HL-60 (cell line): ENCODE measurements around the gene C5orf24.
A peak's percentile ranks its signal among the peaks of the same experiment; 100 is the strongest.

Experiments
- DNase-seq, 2 experiments: peaks; one replicate each; pipeline ENCODE4 v3.0.0-alpha.2; 2010 to 2020; ENCODE audit warnings: low read depth in 1 of 2, low spot score in 1 of 2
- H3K27ac ChIP-seq: fragments of 250-450 bp; sonication (Bioruptor Pico); replicated peaks from 2 replicates; pipeline ENCODE4 v1.5.1; 2020; ENCODE audit warnings: mild to moderate bottlenecking, moderate library complexity
- H3K27me3 ChIP-seq: fragments of 250-450 bp; sonication (Bioruptor Pico); 2 replicates; pipeline ENCODE4 v1.5.1; 2021; ENCODE audit warnings: mild to moderate bottlenecking, moderate library complexity; ENCODE audit not compliant: insufficient read depth, poor library complexity, severe bottlenecking
- H3K4me3 ChIP-seq: replicated peaks from 2 replicates; pipeline ENCODE4 v1.5.1; 2011; ENCODE audit warnings: mild to moderate bottlenecking, control low read depth, low read length; ENCODE audit not compliant: insufficient read depth
- CTCF ChIP-seq: IDR thresholded peaks from one replicate; pipeline ENCODE4 v1.5.1; 2011; ENCODE audit warnings: low read length, control low read depth, inconsistent platforms; ENCODE audit not compliant: insufficient read depth
- GABPA ChIP-seq: IDR thresholded peaks from 2 replicates; pipeline ENCODE4 v1.6.1; 2012; ENCODE audit warnings: low read depth
- POLR2AphosphoS5 ChIP-seq: IDR thresholded peaks from 2 replicates; pipeline ENCODE4 v1.6.1; 2012; ENCODE audit warnings: low read depth
- REST ChIP-seq: IDR thresholded peaks from 2 replicates; pipeline ENCODE4 v1.6.1; 2012; ENCODE audit warnings: low read depth; ENCODE audit not compliant: insufficient replicate concordance
- SPI1 ChIP-seq: IDR thresholded peaks from 2 replicates; pipeline ENCODE4 v1.6.1; 2012; ENCODE audit warnings: low read depth, mild to moderate bottlenecking, borderline replicate concordance

The C5orf24 gene

GRCh38 chr5:134813827-134814226 is 31.9 kb upstream of the C5orf24 start:
- no peak for DNase-seq

GRCh38 chr5:134817006-134817405 is 28.8 kb upstream of the C5orf24 start:
- Histone ChIP-seq H3K4me3 (no peak overlapping the region), H3K27ac (no peak overlapping the region), H3K27me3 (no peaks in the 10 kb centered on the region)
- DNase-seq, result no peak
- TF ChIP-seq CTCF (no peak), REST (no peak)

More at GRCh38 chr5:134813827-134814226, 31.9 kb upstream of the C5orf24 start:
- TF ChIP-seq REST (no peak), POLR2AphosphoS5 (no peak), SPI1 (peak; percentile 16; the same call in 1 of the 2 replicates)
- Histone ChIP-seq H3K4me3 (no peak overlapping the region), H3K27ac (0 out of 2 replicates have a peak overlapping the region, but pooled peaks have one; percentile 11), H3K27me3 (no peaks in the 10 kb centered on the region)

- Histone ChIP-seq H3K27me3 (no peaks in the 10 kb centered on the region), H3K27ac (no peak overlapping the region), H3K4me3 (no peak overlapping the region)
- no peak for TF ChIP-seq GABPA
- TF ChIP-seq CTCF, result no peak
- TF ChIP-seq REST, result no peak
- no peak for TF ChIP-seq POLR2AphosphoS5
- no peak for TF ChIP-seq SPI1
- DNase-seq, result no peak
These were observed 27.0 kb upstream of the C5orf24 start for GRCh38 chr5:134818776-134819175.

GRCh38 chr5:134819407-134819963 is 26.3 kb upstream of the C5orf24 start:
- TF ChIP-seq POLR2AphosphoS5 (no peak), GABPA (no peak), CTCF (no peak), REST (no peak), SPI1 (no peak)
- Histone ChIP-seq H3K27me3 (no peaks in the 10 kb centered on the region), H3K4me3 (no peak overlapping the region), H3K27ac (no peak overlapping the region)
- no peak for DNase-seq
